Measurements from ENCODE around the gene TTLL11.

The TTLL11 gene

DNA sequence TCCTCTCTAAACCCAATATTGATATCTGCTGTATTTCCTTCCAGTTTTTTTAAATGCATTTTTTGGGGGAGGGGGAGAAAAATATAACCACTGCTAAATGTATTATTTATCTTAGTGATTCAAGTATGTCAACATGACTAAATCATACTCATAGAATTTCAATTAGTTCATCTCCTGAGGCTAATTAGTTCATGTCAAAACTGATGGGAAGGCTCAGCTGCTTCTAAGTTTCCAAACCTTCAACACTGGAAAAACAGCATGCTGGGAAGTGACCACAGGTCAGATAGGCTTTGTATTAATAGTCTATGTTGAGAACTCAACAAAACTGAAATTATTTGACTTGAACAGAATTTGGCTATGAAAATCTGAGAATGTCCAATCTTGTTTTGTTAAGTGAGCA is 118.7 kb downstream of the TTLL11 start:
- DNase-seq (ENCODE audit: low read depth in 2 of 2), result no peak

DNA sequence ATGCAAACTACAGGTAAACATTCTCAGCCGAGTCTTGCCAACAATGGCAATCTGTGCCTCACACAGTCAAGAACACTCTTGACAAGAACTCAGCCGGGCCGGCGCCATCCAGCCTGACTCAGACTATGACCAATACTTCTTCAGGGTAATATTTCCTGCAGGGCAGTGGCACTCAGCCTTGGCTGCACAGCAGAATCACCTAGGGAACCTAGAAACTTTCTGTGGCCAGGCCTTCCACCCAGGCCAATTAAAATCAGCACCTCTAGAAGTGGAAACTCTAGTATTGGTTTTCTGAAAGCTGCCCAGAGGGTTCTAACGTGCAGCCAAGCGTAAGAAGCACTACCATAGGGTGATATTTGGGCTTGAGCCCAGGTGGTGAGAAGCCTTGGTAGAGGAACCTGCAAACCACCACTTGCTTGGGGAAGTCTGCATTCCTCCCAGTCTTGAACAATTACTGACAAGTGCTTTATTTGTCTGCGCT is 120.6 kb downstream of the TTLL11 start:
- DNase-seq (ENCODE audit: low read depth in 2 of 2), result no peak

DNA sequence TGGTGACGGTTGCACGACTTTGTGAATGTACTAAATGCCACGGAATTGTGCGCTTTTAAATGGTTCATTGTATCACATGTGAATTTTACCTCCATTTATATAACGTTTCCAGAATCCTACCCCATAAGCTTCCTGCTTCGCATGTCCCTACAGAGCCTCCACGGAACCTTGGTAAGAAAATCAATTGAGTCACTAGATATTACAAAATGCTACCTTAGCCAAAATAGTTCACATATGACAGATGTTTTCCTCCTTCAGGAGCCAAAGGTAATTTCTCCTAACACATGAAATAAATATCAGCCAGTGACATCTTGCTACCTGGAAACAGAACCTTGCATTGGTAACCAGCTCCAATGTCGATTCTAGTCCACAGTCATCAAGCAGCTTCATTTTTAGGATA is 125.1 kb downstream of the TTLL11 start:
- no peak for DNase-seq (ENCODE audit: low read depth in 2 of 2)

DNA sequence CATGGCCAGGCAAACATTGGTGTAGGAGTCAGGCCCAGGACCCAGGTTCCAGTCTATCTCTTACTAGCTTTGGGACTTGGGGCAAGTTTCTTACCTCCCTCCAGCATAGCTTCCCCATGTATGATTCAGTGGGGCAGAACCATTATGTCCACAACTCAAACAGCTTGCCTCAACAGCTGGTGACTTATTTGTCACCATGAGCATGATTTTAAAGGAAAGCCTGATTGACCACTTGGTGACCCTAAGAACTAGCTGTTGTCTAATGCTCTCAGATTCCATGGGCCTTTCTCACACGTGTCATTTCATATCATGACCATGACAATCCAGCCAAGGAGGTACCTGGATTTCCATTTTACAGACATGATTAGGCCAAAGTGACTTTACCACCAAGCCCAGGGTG is 126.4 kb downstream of the TTLL11 start:
- DNase-seq (ENCODE audit: low read depth in 2 of 2), result no peak

DNA sequence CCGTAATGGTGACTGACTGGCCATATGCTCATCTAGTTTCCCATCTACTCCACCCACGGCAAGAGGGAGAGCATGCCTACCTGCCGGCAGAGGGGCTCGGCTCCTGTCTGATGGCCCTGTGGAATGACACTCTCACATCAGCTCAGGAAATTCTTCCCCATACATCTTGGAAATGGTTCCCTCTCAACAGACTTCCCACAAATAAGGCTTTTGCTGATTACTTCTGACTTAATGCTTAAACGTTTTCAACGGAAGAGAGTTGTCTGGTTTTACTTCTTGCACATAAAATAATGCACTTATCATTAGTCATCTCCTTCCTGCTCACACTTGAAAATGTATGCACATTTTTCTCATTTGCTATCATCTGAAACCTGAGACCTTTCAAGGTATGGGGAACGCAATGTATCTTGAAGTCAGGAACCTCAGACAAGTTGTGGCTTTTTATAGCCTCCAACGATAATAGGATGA is 129.5 kb downstream of the TTLL11 start:
- DNase-seq (ENCODE audit: low read depth in 2 of 2), result no peak

DNA sequence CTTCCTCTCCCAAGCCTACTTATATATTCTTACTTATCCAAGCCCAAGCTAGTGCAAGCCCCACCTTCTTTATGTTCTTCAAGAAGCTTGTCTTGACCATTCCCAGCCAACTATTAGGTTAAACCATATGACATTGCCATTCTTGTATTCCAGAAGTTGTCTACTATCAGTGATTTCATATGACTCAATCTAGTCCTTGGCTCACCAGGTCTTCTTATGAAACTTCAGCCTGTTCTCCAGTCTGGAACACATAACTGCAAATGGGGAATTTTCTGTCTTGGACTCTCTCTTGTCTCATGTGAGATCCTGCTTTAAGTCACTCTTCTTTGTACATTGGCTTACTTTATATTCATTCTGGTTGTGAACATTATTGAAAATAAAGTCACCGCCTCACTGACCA is 130.7 kb downstream of the TTLL11 start:
- no peak for DNase-seq (ENCODE audit: low read depth in 2 of 2)

DNA sequence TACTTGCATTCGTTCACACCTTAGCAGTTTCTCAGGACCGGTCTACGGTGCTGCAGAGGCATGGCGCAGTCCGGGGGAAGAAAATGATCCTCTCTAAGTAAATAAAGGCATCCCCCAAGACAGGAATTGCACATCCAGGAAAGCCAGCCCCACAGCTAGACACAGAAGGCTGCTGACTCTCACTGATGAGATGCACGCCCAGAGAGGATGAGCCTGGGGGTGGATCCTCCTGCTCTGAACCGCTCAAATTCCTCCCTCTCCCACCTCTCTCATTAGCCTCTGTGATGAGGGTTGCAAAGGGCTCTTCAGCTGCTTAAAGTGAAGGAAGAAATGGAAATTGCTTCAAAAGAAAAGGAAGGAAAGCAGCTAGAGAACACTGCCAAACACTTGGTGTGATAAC is 132.4 kb downstream of the TTLL11 start:
- DNase-seq (ENCODE audit: low read depth in 2 of 2), result no peak

DNA sequence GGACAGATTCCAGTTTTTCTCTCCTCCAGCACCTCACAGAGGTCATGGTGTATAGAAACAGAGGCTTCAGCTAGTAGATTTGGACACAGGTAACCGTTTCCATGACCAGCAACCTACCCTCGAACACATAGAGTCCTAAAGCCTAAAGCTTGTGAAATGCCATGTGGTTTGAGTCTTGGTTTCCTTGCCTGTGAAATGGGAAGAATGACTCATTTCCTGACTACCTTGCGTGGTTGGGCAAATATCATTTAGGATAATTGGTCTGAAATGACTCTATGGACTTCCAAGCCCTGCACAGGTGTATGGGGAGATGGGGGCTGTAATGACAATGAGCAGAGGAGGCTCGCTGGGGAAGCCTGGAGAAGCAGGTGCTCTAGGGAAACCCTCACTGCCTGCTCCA is 134.6 kb downstream of the TTLL11 start:
- no peak for DNase-seq (ENCODE audit: low read depth in 2 of 2)

DNA sequence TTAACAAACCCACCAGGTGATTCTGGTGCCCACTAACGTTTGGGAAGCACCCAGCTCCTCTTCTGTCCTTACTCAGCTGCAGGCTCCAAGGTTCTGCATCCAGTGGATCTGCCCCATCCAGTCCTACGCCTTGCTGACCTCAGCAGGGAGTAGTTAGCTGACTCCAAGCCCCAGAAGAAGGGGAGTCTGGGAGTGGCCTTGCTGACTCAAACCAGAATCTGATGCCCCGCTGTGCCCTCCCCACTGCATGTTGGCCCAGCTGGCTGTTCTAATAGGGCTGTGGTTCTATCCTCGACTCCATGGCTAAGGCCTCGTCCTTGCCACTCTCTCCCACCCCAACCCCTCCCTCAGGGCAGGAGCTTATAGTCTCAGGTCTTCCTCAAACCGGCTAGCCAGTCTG is 136.3 kb downstream of the TTLL11 start:
- no peak for DNase-seq (ENCODE audit: low read depth in 2 of 2)

DNA sequence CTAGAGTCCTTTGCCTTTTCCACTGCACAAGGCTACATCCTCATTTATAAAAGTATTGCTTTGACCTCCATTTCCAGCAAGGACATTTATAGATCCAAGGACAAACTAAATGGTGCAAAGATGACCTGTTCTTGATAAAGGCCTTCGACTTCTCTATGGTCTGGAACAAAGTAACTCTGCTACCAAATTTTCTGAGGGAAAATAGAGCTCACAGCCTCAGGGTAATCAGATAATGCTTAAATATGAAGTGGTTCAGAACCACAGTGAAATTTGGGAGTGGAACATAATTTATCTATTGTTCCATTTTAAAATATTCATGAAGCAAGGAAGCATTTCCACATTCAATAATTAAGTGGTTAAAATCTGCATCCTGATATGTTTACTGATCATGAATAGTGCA is 137.5 kb downstream of the TTLL11 start:
- no peak for DNase-seq (ENCODE audit: low read depth in 2 of 2)

DNA sequence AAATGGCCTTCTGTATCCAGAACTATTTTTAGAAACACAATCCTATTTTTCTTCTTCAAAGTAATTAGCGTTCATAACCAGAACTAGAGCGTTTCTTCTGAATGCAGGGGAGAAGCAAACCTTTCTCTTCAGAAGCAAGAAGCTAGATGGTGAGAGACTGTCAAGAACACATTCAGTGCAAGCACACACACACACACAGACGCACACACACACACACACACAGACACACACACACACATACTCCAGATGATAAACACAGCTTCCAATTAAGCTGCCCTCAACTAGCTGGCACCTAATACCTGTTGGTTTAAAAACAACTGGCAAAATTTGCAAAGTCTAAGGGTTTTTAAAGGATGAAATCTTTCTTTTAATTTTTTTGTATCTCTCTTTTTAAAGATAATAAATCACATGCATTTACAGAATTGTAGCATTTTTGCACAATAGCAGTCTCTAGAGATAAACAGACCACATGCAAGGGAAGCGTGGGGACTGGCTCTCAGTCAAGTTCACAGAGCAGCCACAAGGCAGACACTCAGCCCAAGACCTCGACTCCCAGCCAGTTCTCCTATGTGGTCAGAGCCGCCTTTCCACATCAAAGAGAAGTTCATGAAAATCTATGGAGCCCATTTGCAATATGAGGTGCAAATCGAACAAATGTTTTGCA is 138.5 kb downstream of the TTLL11 start:
- DNase-seq (ENCODE audit: low read depth in 2 of 2), result no peak

DNA sequence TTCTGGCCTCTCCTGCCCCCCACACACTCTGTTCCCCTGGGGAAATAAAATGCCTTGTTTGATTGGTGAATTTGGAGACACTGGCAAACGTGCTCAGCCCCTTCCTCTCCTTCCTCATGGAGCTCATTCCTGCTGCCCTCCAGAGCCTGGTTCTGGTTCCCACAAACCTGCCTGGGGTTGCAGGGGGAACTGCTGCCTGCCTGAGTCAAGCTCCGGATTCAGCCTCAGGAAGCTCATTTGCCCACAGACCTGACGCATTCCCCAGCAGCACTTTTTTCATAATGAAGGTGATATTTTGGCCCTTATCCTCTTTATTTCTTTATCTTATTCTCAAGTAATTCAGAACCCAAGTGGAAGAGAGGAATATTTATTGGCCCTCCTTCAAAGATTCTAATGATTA is 140.5 kb downstream of the TTLL11 start:
- DNase-seq (ENCODE audit: low read depth in 2 of 2), result no peak

DNA sequence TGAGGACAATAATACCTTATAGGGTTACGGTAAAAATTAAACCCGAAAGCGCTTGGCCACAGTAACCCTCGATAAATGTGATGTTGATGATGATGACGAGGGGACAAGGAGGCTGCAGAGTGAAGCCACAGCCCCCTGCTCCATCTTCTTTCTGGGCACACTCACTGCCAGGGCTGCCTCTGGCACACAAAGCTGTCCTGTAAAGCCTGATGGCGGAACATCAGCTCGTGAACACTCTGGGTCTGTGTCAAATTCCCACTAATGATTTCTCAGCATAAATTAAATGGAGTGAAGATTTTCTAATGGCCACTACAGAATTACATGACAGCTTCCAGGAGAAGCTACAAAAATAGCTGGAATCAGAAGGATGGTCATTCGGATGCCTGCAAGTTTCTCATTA is 142.2 kb downstream of the TTLL11 start:
- DNase-seq (ENCODE audit: low read depth in 2 of 2), result no peak

DNA sequence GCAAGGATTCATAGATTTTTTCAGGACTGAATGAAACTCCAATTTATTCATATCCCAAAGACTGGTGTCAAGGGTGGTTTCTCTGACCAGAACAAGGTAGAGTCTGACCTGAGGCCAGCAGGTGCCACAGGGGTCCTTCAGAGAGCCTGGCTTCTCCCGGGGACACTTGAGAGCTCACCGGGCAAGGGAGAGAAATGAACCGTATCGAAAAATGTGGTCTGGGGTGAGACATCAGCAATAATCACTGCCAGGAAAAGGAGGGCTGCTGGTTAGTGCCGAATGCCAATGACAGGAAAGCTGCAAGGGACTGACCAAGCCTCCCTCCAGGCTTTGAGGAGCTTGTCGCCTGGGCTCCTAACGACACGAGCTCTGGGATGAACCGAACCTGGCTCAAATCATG is 142.7 kb downstream of the TTLL11 start:
- DNase-seq (ENCODE audit: low read depth in 2 of 2), result no peak

DNA sequence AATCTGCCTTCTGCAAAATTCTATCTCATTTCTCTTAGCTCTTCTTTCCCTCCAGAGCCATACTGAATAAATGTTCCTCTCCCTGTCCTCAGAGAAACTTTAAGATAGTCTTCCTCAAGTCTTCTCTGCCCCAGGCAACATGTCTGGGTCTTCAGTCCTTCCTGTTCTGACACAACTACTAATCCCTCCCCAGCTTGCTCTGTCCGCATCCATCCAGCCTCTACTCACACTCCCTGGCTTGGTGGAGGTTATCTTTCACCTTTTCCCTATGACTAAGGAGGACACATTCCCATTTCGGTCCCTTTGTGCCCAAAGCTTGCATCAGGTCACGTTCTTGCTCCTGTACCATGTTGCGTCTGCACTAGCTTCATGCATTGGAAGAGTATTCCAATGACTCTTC is 143.3 kb downstream of the TTLL11 start:
- no peak for DNase-seq (ENCODE audit: low read depth in 2 of 2)

DNA sequence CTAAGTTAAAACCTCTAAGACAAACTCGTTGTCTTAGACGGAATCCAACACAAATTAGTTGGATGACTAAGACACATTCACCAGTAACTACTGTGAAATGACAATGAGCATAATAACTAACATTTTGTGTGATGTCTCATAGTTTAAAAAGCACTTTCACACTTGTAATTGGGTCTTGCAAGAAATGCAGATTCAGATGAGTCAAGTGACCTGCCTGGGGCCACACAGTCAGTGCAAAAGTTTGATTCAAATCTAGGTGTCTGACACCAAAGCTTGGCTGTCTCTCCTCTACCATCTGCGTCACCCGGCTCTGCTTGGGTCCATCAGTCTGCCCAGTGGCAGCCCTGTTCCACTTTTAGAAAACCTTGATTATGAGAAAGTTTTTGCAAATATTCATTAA is 143.7 kb downstream of the TTLL11 start:
- no peak for DNase-seq (ENCODE audit: low read depth in 2 of 2)

DNA sequence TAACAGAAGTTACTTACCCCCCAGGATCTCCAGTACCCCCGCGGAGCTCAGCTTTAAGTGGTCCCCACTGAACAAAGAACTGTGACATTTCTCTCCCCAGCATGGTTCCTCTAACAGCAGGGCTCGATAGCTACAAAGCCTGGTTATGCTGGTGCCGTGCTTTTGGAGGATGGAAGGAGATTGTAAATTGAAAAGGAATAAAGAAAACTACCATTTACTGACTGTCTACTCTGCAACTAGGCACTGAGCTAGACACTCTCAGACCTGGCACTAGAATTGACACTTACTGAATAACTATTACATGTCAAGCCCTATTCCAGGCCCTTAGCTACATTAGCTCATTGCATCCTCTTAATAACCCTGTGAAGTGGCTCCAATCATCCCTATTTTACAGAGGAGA is 145.3 kb downstream of the TTLL11 start:
- no peak for DNase-seq (ENCODE audit: low read depth in 2 of 2)

DNA sequence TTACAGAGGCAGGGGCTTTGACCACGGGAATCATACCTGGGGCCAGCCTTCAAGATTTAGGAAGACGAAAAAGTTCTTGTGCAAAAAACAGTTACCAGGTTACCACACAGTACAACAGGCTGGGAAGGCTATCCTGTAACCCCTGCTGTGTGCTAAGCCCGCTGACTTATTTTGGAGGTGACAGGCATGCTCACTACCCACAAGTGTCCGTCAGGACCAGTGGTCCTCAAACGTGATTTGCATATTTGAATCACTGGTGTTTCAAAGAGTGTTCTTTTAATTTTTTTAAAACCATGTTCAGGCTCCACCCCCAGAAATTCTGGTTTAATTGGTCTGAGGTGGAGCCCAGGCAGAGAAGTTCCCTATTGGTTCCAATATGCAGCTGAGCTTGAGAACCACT is 146.6 kb downstream of the TTLL11 start:
- no peak for DNase-seq (ENCODE audit: low read depth in 2 of 2)

DNA sequence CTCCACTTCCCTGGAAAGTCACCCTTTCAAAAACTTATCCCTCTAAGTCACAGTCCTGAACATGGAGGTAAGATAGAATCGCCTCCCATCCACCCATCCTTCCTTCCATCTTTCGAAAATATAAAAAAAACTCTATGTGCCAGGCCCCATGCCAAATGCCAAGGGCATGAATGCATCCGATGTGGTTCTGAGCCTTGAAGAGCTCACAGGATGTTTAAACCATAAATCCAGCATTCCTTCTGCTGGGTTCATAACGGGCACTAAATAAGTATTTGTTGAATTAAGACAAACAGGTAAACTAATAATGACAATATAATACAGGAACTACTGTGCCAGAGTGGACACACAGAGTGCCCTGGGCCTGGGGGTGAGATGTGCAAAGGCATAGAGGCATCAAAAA is 147.3 kb downstream of the TTLL11 start:
- DNase-seq (ENCODE audit: low read depth in 2 of 2), result no peak

DNA sequence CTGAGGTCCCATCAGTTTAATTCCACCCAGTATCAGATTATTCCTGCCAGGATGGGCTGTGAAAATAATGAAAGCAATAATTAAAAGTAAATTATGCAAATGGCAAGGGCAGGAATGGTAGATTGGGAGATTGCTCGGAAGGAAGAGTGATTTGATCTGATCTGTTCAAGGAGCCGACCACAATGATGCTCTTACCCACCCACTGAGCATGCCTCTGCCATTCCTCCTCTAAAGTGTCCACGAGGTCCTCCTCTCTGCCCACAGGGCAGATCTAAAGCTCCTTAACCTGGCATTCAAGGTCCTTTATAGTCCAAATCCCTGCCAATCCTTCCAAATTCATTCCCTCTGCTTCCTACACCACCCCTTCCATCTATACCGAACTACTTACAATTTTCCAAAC is 147.8 kb downstream of the TTLL11 start:
- DNase-seq (ENCODE audit: low read depth in 2 of 2), result no peak

DNA sequence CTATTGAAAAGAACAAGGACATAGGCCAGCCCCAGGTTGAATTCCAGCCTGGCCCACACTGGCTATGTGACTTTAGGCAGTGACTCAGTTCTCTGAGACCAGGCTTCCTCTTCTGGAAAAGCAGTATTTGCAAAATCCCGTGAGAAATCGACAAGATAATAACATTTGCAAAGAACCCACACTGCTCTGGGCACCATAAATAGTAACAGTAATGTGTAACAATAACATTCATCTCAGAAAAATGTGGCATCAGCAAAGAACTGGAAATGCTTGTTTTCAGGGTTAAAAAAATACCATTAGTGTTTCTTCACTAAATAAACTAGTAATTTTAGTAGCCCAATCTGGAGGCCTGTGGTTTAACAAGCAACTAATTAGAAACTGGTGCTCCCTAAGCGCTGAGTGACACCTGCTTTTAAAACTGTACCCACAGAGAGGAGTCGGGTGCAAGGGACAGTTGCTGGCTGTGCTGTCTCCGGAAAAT is 148.4 kb downstream of the TTLL11 start:
- DNase-seq (ENCODE audit: low read depth in 2 of 2), result no peak

DNA sequence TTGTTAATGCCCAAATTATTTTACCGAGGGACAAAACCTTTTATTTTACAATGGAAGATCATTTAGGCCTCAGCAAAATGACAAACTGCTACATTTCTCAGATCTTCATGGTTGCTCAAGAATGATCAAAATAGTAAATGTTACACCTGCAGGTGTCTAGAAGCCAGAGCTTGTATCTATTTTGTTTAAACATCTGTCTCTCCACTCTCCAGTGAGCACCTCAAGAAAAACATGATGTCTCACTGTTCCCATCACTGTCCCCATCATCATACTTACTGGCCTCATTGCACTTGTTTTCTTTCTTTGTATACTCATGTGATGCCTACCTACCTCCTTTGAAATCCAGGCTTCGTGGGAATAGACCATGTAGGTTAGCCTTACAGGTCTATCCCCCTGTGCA is 149.6 kb downstream of the TTLL11 start:
- DNase-seq (ENCODE audit: low read depth in 2 of 2), result no peak

DNA sequence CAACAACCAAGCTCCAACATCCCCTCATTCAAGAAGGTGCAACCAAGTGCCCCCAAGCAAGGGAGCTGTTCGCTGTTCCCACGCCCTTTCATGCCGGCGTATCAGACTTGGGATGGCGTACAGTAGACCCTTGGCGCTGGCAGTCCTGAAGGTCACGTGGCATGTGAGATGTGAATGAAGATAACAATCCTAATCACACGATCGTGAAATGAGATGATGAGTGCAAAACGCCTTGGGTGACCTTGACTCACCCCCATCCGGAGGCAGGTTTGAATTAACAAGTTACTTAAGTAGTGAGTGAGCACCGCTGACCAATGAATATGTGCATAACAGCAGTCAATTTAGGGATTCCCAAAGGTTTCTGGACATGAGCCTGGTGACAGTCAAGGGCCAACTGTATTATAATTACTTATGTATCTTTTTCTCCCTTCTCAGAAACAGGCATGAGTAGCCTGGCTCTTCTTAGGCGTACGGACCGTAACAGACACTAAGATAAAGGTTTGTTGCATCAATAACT is 150.2 kb downstream of the TTLL11 start:
- no peak for DNase-seq (ENCODE audit: low read depth in 2 of 2)

DNA sequence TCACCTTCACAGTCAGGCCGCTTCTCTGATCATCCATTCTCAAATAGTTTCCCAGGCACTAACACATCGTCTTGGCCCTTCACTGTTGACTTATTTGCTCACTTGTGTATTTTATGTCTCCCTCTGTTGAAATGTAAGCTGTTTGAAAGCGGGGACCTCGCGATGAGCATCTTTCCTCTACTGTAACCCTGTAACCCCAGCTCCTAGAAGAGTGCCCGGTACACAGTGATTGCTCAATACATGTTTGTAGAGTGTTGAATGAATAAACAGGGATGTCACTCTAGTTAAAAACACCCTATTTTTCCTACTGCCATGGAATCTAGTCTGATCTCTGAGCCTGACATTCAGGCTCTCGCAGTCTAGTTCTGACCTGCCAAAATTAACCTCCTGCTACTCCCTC is 150.8 kb downstream of the TTLL11 start:
- no peak for DNase-seq (ENCODE audit: low read depth in 2 of 2)
